Measurements from ENCODE around the gene CCDC195. TPM values are rescaled to one million over a fixed set of nuclear protein-coding genes. Genes with fewer than 3 reads are reported as not detected.

The CCDC195 gene
- total RNA-seq, 2 experiments from 2014 or later = not detected

- Mint-ChIP-seq H3K27me3 (no peaks in the 10 kb centered on the region), H3K27ac (no peak overlapping the region), H3K4me1 (no peaks in the 10 kb centered on the region), H3K9me3 (peaks cover 5% of the 10 kb centered on the region), H3K4me3 (no peak overlapping the region), H3K36me3 (no peaks in the 10 kb centered on the region)
- no peak for DNase-seq
These were observed 6.1 kb upstream of the CCDC195 start for GRCh38 chr2:224722250-224722649.

DNA sequence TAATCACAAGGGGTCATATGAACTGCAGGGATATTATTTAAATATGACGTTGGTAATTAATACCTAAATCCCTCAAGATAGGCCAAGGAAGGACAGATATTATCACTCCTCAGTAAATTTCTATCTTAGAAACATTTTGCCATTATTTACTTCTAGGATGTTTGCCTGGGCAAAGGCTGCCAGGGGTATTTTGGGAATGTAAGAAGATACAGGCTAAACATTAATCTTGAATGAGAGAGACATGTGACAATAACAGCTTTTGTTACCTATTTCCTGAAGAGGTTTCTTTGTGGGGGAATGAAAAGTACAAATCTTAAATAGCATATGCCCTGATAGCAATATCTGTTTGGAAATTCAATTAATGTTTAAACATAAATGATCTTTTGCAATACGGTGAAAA is 756 bp upstream of the CCDC195 start:
- no peak overlapping the region for H3K27ac Mint-ChIP-seq
- DNase-seq = no peak
- no peaks in the 10 kb centered on the region for H3K27me3 Mint-ChIP-seq
- H3K36me3 Mint-ChIP-seq = no peaks in the 10 kb centered on the region
- peaks cover 1% of the 10 kb centered on the region for H3K9me3 Mint-ChIP-seq
- H3K4me3 Mint-ChIP-seq = no peak overlapping the region
- no peaks in the 10 kb centered on the region for H3K4me1 Mint-ChIP-seq

GRCh38 chr2:224711859-224712665 is 4.1 kb downstream of the CCDC195 start:
- peaks cover 3% of the 10 kb centered on the region for H3K27me3 Mint-ChIP-seq
- H3K27ac Mint-ChIP-seq = no peak overlapping the region
- no peak for DNase-seq
- H3K9me3 Mint-ChIP-seq = no peaks in the 10 kb centered on the region
- no peaks in the 10 kb centered on the region for H3K36me3 Mint-ChIP-seq
- H3K4me1 Mint-ChIP-seq = no peaks in the 10 kb centered on the region
- no peak overlapping the region for H3K4me3 Mint-ChIP-seq

- Mint-ChIP-seq H3K4me1 (no peaks in the 10 kb centered on the region), H3K27me3 (peaks cover 3% of the 10 kb centered on the region)
- no peak for DNase-seq
These were observed 4.8 kb downstream of the CCDC195 start for GRCh38 chr2:224711381-224711780.

GRCh38 chr2:224709301-224709700 is 6.9 kb downstream of the CCDC195 start:
- Mint-ChIP-seq H3K9me3 (no peaks in the 10 kb centered on the region), H3K27ac (no peak overlapping the region), H3K27me3 (peaks cover 3% of the 10 kb centered on the region), H3K4me1 (no peaks in the 10 kb centered on the region), H3K36me3 (no peaks in the 10 kb centered on the region), H3K4me3 (no peak overlapping the region)
- DNase-seq = no peak

More at GRCh38 chr2:224711381-224711780, 4.8 kb downstream of the CCDC195 start:
- Mint-ChIP-seq H3K4me3 (no peak overlapping the region), H3K27ac (no peak overlapping the region), H3K36me3 (no peaks in the 10 kb centered on the region), H3K9me3 (no peaks in the 10 kb centered on the region)

DNA sequence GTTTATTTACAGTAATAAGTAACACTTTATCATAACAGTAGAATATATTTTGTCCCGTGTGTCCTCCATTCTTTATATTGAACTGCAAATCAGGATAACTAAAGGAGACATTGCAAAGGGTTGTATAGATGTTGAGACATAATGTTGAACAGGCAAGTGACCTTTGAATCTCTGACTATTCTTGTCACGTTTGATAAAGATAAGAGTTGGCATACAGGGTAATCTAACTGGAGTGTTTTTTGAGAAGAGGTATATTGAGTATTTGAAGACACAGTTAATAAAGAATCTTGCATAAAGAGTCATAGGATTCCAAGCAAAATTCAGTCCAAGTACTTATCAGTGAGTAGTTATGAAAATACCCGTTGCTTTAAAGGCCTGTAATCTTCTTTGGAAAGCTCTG is 21.7 kb downstream of the CCDC195 start:
- Mint-ChIP-seq H3K4me1 (no peaks in the 10 kb centered on the region), H3K27ac (no peak overlapping the region), H3K36me3 (no peaks in the 10 kb centered on the region), H3K9me3 (no peaks in the 10 kb centered on the region), H3K27me3 (no peaks in the 10 kb centered on the region), H3K4me3 (no peak overlapping the region)
- no peak for DNase-seq

- Mint-ChIP-seq H3K27ac (no peak overlapping the region), H3K36me3 (no peaks in the 10 kb centered on the region), H3K4me3 (no peak overlapping the region), H3K27me3 (no peaks in the 10 kb centered on the region), H3K9me3 (no peaks in the 10 kb centered on the region), H3K4me1 (no peaks in the 10 kb centered on the region)
- DNase-seq = no peak
These were observed 24.6 kb downstream of the CCDC195 start for GRCh38 chr2:224691563-224691962.

DNA sequence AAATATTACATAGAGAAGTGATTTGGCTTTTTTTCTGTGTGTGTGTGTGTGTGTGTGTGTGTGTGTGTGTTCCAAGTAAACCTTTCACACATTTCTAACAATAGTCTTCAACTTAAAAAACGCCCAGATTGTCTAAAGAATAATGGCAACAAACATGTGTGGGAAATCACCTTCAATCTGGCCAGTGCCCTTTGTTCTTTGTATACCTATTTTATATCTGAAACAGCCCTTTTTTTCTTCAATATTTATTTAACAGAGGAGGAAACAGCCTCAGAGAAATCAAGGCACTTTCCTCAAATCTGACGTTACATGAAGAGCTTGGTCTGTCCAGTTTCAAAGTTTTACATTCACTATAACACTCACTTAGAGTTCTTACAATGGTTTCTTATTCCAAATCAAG is 25.3 kb downstream of the CCDC195 start:
- Mint-ChIP-seq H3K27ac (no peak overlapping the region), H3K27me3 (no peaks in the 10 kb centered on the region), H3K4me1 (no peaks in the 10 kb centered on the region)

GRCh38 chr2:224689539-224689938 is 26.6 kb downstream of the CCDC195 start:
- H3K9me3 Mint-ChIP-seq = no peaks in the 10 kb centered on the region
- H3K36me3 Mint-ChIP-seq = no peaks in the 10 kb centered on the region
- no peak overlapping the region for H3K4me3 Mint-ChIP-seq
- no peak for DNase-seq
- H3K4me1 Mint-ChIP-seq = no peaks in the 10 kb centered on the region
- peaks cover 7% of the 10 kb centered on the region for H3K27me3 Mint-ChIP-seq
- no peak overlapping the region for H3K27ac Mint-ChIP-seq

More for the DNA sequence above, 25.3 kb downstream of the CCDC195 start:
- Mint-ChIP-seq H3K9me3 (no peaks in the 10 kb centered on the region), H3K4me3 (no peak overlapping the region), H3K36me3 (no peaks in the 10 kb centered on the region)
- DNase-seq = no peak

DNA sequence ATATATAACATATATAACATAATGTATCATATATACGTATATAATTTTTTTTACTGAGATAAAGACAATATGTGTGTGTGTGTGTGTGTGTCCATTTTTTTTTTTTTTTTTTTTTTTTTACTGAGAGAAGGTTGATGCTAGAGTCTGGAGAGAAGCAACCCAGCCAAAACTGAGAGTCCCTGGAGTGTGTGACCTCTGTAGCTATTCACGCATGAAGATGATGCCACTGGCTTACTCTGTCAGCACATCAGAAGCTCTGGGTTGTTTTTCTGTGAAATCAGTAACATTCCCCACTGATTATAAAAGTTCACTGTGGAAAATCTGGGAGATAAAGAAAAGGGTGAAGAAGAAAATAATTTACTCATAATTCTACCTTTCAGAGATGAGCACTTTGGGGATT is 27.2 kb downstream of the CCDC195 start:
- Mint-ChIP-seq H3K9me3 (no peaks in the 10 kb centered on the region), H3K27ac (no peak overlapping the region), H3K36me3 (no peaks in the 10 kb centered on the region), H3K4me1 (no peaks in the 10 kb centered on the region), H3K27me3 (peaks cover 10% of the 10 kb centered on the region), H3K4me3 (no peak overlapping the region)
- no peak for DNase-seq

- H3K36me3 Mint-ChIP-seq = no peaks in the 10 kb centered on the region
- H3K4me3 Mint-ChIP-seq = no peak overlapping the region
- no peak for DNase-seq
- H3K27ac Mint-ChIP-seq = no peak overlapping the region
- H3K4me1 Mint-ChIP-seq = no peaks in the 10 kb centered on the region
- no peaks in the 10 kb centered on the region for H3K9me3 Mint-ChIP-seq
- H3K27me3 Mint-ChIP-seq = peaks cover 10% of the 10 kb centered on the region
These were observed 29.0 kb downstream of the CCDC195 start for GRCh38 chr2:224687156-224687555.

GRCh38 chr2:224685121-224685520 is 31.0 kb downstream of the CCDC195 start:
- Mint-ChIP-seq H3K27ac (no peak overlapping the region), H3K4me1 (no peaks in the 10 kb centered on the region), H3K9me3 (no peaks in the 10 kb centered on the region), H3K36me3 (no peaks in the 10 kb centered on the region), H3K4me3 (no peak overlapping the region), H3K27me3 (peaks cover 10% of the 10 kb centered on the region)
- no peak for DNase-seq

DNA sequence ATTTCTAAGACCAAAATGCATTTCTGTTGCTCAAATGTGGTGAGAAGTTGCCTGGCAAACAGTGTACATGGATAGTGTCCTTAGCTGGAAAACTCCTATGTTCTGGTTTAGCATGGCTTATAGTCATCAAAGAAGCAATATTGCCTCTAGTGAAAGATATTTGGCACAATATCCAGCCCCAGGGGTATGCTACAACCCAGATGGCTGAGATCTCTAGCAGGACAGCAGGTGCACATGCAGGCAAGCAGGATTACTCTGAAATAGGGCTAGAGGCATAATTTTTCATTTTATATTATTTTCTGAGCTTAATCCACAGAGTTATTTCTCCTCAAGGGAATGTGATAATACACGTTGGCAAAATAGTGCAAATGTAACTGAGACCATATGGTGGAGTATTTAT is 34.0 kb downstream of the CCDC195 start:
- Mint-ChIP-seq H3K9me3 (no peaks in the 10 kb centered on the region), H3K27ac (no peak overlapping the region), H3K36me3 (no peaks in the 10 kb centered on the region), H3K27me3 (peaks cover 10% of the 10 kb centered on the region), H3K4me1 (no peaks in the 10 kb centered on the region), H3K4me3 (no peak overlapping the region)
- DNase-seq = no peak

GRCh38 chr2:224671731-224672130 is 44.4 kb downstream of the CCDC195 start:
- Mint-ChIP-seq H3K27ac (no peak overlapping the region), H3K36me3 (no peaks in the 10 kb centered on the region), H3K9me3 (no peaks in the 10 kb centered on the region), H3K27me3 (no peaks in the 10 kb centered on the region), H3K4me3 (no peak overlapping the region), H3K4me1 (peaks cover 2% of the 10 kb centered on the region)
- no peak for DNase-seq

GRCh38 chr2:224670203-224670602 is 46.0 kb downstream of the CCDC195 start:
- Mint-ChIP-seq H3K9me3 (no peaks in the 10 kb centered on the region), H3K27ac (no peak overlapping the region), H3K27me3 (no peaks in the 10 kb centered on the region), H3K4me3 (no peak overlapping the region), H3K36me3 (no peaks in the 10 kb centered on the region), H3K4me1 (peaks cover 2% of the 10 kb centered on the region)
- no peak for DNase-seq

- no peaks in the 10 kb centered on the region for H3K9me3 Mint-ChIP-seq
- peaks cover 2% of the 10 kb centered on the region for H3K4me1 Mint-ChIP-seq
- H3K27ac Mint-ChIP-seq = no peak overlapping the region
- H3K36me3 Mint-ChIP-seq = no peaks in the 10 kb centered on the region
- H3K27me3 Mint-ChIP-seq = peaks cover under 1% of the 10 kb centered on the region
- H3K4me3 Mint-ChIP-seq = no peak overlapping the region
- no peak for DNase-seq
These were observed 46.7 kb downstream of the CCDC195 start for GRCh38 chr2:224669449-224669848.

Measured in activated naive CD8-positive, alpha-beta T cell treated with anti-CD3 and anti-CD28 coated beads for 36 hours (primary cell).